WTC11 (cell line): ENCODE results near the gene LSM2.

Source experiments
- CREM ChIP-seq: sonication (generic); formaldehyde crosslinking; IDR thresholded peaks from 2 replicates; pipeline ENCODE4 v1.8.1; 2022; ENCODE audit warnings: mild to moderate bottlenecking, missing genetic modification reagents, moderate library complexity
- ERG ChIP-seq: fragments of 250-450 bp; sonication (Bioruptor Pico); IDR thresholded peaks from 2 replicates; pipeline ENCODE4 v1.8.0; 2021; ENCODE audit warnings: mild to moderate bottlenecking
- ESRRA ChIP-seq: sonication (generic); formaldehyde crosslinking; IDR thresholded peaks from 2 replicates; pipeline ENCODE4 v1.8.1; 2022; ENCODE audit warnings: mild to moderate bottlenecking, missing genetic modification reagents, borderline replicate concordance
- USF2 ChIP-seq: sonication (generic); formaldehyde crosslinking; IDR thresholded peaks from 2 replicates; pipeline ENCODE4 v1.8.1; 2023; ENCODE audit warnings: mild to moderate bottlenecking, missing genetic modification reagents, moderate library complexity
- TF ChIP-seq, protein P1 (sequence below): fragments of 200-600 bp; IDR thresholded peaks from 2 replicates; pipeline ENCODE4 v1.8.0; 2022; ENCODE audit warnings: antibody characterized with exemption

DNA sequence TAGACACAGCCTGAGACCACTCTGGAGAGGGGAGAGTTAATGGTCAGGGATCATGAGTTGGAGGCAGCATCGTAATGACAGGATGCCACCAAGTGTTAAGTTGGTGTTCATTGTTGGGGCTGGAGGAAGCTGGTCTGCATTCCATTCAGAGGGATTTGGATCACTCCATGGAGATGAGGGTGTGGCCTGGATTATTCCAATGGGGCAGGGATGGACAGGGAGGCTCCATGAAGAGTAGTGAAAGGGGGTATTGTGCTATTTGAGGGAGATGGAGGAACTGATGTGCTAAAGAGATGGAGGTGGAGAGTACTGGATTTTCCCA, 43.2 kb downstream of the LSM2 start:
- TF ChIP-seq USF2 (CRISPR knock-in tag) (no peak), CREM (CRISPR knock-in tag) (no peak), ERG (no peak), ESRRA (no peak)
- TF ChIP-seq, protein P1, sequence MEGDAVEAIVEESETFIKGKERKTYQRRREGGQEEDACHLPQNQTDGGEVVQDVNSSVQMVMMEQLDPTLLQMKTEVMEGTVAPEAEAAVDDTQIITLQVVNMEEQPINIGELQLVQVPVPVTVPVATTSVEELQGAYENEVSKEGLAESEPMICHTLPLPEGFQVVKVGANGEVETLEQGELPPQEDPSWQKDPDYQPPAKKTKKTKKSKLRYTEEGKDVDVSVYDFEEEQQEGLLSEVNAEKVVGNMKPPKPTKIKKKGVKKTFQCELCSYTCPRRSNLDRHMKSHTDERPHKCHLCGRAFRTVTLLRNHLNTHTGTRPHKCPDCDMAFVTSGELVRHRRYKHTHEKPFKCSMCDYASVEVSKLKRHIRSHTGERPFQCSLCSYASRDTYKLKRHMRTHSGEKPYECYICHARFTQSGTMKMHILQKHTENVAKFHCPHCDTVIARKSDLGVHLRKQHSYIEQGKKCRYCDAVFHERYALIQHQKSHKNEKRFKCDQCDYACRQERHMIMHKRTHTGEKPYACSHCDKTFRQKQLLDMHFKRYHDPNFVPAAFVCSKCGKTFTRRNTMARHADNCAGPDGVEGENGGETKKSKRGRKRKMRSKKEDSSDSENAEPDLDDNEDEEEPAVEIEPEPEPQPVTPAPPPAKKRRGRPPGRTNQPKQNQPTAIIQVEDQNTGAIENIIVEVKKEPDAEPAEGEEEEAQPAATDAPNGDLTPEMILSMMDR: no peak
